AG08395 (cell line): ENCODE data around the gene TXNIP.
"Not testable (repeated sequence)": the region's sequence is repeated elsewhere in the genome, so short reads cannot be mapped to it uniquely, and the experiment has no call there.

Source experiments
- DNase-seq: peaks from one replicate; pipeline ENCODE4 v3.0.0; 2012; ENCODE audit warnings: mixed read lengths, low spot score

TXNIP gene

GRCh38 chr1:145996433-145997015 is at the start of gene TXNIP:
Gene TXNIP, minus strand, starts transcription at chr1:145996579. Its CDS starts 313 bp downstream, at chr1:145996266.
- DNase-seq = peak; percentile 100

GRCh38 chr1:146039844-146040194 is 43.4 kb upstream of the TXNIP start:
- DNase-seq = no peak

- peak; percentile 53 for DNase-seq
Observed at GRCh38 chr1:146036965-146037646, 40.7 kb upstream of the TXNIP start.

GRCh38 chr1:146036241-146036964 is 40.0 kb upstream of the TXNIP start:
- DNase-seq = no peak

- DNase-seq = peak; percentile 10
Observed at GRCh38 chr1:146035048-146035423, 38.7 kb upstream of the TXNIP start.

- DNase-seq = peak; percentile 49
Observed at GRCh38 chr1:146032631-146033219, 36.3 kb upstream of the TXNIP start.

- DNase-seq = no peak
Observed at GRCh38 chr1:146031476-146031875, 35.1 kb upstream of the TXNIP start.

GRCh38 chr1:146029117-146029516 is 32.7 kb upstream of the TXNIP start:
- no peak for DNase-seq

- not testable (repeated sequence) for DNase-seq
Observed at GRCh38 chr1:146026650-146027049, 30.3 kb upstream of the TXNIP start.

- DNase-seq = peak; percentile 13
Observed at GRCh38 chr1:146025787-146026495, 29.6 kb upstream of the TXNIP start.

- DNase-seq = no peak
Observed at GRCh38 chr1:146022403-146023127, 26.2 kb upstream of the TXNIP start.

GRCh38 chr1:146021622-146022402 is 25.4 kb upstream of the TXNIP start, which contains the start of gene HJV:
Gene HJV, minus strand, starts transcription at chr1:146021735. Its CDS starts 1,504 bp downstream, at chr1:146020231.
- no peak for DNase-seq

GRCh38 chr1:146021050-146021445 is 24.7 kb upstream of the TXNIP start:
- no peak for DNase-seq

GRCh38 chr1:146020058-146021049 is 24.0 kb upstream of the TXNIP start:
- no peak for DNase-seq

GRCh38 chr1:146019231-146020057 is 23.1 kb upstream of the TXNIP start:
- DNase-seq = no peak

GRCh38 chr1:146016891-146017290 is 20.5 kb upstream of the TXNIP start:
- DNase-seq = peak; percentile 36

- no peak for DNase-seq
Observed at GRCh38 chr1:146013559-146013922, 17.2 kb upstream of the TXNIP start.

GRCh38 chr1:146012703-146013558 is 16.6 kb upstream of the TXNIP start:
- DNase-seq = peak; percentile 79
